Upper lobe of left lung (tissue), 6 donors: ENCODE results near the gene ILF2. TPM values are rescaled to one million over a fixed set of nuclear protein-coding genes. Genes with fewer than 3 reads are reported as not detected.

Source experiments
- ATAC-seq, 2 donors: fragments of 200-7000 bp; cut with Tn5 transposase; one replicate each; pipeline ENCODE4 v1.9.1; 2022; ENCODE audit warnings: mild to moderate bottlenecking in 2 of 2, moderate library complexity in 2 of 2; ENCODE audit not compliant: low FRiP score in 2 of 2
- DNase-seq, 2 donors: peaks; one replicate each; pipeline ENCODE4 v3.0.0-alpha.2; 2019 to 2020
- H3K27ac ChIP-seq, 4 donors: fragments of 200-600 bp; sonication (generic); one replicate each; pipeline ENCODE4 v1.5.1; 2016 to 2019
- H3K27me3 ChIP-seq, 4 donors: fragments of 200-600 bp; sonication (generic); one replicate each; pipeline ENCODE4 v1.5.1; 2017 to 2019
- H3K36me3 ChIP-seq, 4 donors: fragments of 200-600 bp; sonication (generic); one replicate each; pipeline ENCODE4 v1.5.1; 2016 to 2019
- H3K4me1 ChIP-seq, 4 donors: fragments of 200-600 bp; sonication (generic); one replicate each; pipeline ENCODE4 v1.5.1; 2018 to 2019
- H3K4me3 ChIP-seq, 4 donors: fragments of 200-600 bp; sonication (generic); one replicate each; pipeline ENCODE4 v1.5.1; 2017 to 2019; ENCODE audit warnings: mild to moderate bottlenecking in 2 of 4, moderate library complexity in 1 of 4
- H3K9me3 ChIP-seq, 4 donors: fragments of 200-600 bp; sonication (generic); one replicate each; pipeline ENCODE4 v1.5.1; 2018 to 2019
- EP300 ChIP-seq, 4 donors: sonication (generic); formaldehyde crosslinking; IDR thresholded peaks; one replicate each; pipeline ENCODE4 v1.5.1; 2017; ENCODE audit warnings: antibody characterized with exemption in 4 of 4, control low read depth in 2 of 4
- POLR2A ChIP-seq, 4 donors: fragments of 450-650 bp; IDR thresholded peaks; one replicate each; pipeline ENCODE4 v1.5.1; 2016 to 2017; ENCODE audit warnings: antibody characterized with exemption in 4 of 4, mild to moderate bottlenecking in 2 of 4
- POLR2AphosphoS5 ChIP-seq, 2 donors: sonication (generic); formaldehyde crosslinking; IDR thresholded peaks; one replicate each; pipeline ENCODE4 v1.5.1; 2017; ENCODE audit warnings: antibody characterized with exemption in 2 of 2
- WGBS, 2 donors: methylation state at CpG; one replicate each; pipeline ENCODE4 v1.1.5; 2017 to 2018; 5-methylcytosine and 5-hydroxymethylcytosine counted together
- total RNA-seq, 6 donors: library from RNA; depleted of rRNA in 4 of 6; stranded (reverse); fragments of >200 nt in 4 of 6; gene quantifications; one replicate each; pipeline versions ENCODE4 v1.1.0 to v1.2.1, GENCODE V29; 2016 to 2021
- TF ChIP-seq, protein P1 (sequence below), 6 experiments: fragments of 450-650 bp in 4 of 6; fragments of 200-600 bp in 2 of 6; sonication (generic) in 2 of 6; IDR thresholded peaks; one replicate each; pipeline ENCODE4 v1.5.1; 2016 to 2019; ENCODE audit warnings: antibody characterized with exemption in 6 of 6
- donor health status: DM: no; HTN: no; CAD: no; lungs with moderate emphysema.
- donor health status: DM: no; HTN: yes; CAD: no; lungs with severe emphysema.

ILF2 gene
- total RNA-seq, 6 donors from 2014 or later = 21.0 to 120 (median 75.8) TPM

DNA sequence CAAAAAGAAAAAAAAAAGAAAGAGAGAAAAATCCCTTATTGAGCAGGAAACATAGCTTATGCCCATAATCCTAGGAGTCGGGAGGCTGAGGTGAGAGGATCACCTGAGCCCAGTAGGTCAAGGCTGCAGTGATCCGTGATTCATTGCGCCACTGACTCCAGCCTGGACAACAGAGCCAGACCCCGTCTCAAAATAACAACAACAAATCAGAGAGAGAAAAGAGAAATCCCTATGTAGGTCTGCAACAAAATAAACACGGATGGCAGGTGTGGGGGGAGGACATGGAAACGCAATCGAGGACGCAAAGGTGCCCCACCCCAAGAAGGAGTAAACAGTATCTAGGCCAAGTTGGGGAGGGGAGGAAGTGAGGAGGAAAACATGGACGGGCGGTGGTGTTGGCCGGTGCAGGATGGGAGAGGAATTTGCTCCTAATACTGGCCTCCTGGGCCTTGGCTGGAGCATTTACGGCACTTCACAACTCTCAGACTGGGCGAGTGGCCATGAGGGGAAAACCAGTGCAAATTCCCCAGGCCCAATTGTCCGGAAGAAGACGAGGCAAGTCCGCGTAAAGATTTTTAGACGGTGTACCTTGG is 37.5 kb downstream of the ILF2 start:
- no peak for TF ChIP-seq POLR2A (IDR thresholded peaks at IDR 0.05)
- TF ChIP-seq, protein P1, sequence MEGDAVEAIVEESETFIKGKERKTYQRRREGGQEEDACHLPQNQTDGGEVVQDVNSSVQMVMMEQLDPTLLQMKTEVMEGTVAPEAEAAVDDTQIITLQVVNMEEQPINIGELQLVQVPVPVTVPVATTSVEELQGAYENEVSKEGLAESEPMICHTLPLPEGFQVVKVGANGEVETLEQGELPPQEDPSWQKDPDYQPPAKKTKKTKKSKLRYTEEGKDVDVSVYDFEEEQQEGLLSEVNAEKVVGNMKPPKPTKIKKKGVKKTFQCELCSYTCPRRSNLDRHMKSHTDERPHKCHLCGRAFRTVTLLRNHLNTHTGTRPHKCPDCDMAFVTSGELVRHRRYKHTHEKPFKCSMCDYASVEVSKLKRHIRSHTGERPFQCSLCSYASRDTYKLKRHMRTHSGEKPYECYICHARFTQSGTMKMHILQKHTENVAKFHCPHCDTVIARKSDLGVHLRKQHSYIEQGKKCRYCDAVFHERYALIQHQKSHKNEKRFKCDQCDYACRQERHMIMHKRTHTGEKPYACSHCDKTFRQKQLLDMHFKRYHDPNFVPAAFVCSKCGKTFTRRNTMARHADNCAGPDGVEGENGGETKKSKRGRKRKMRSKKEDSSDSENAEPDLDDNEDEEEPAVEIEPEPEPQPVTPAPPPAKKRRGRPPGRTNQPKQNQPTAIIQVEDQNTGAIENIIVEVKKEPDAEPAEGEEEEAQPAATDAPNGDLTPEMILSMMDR (IDR thresholded peaks at IDR 0.05) = no peak
- no peak for TF ChIP-seq EP300 (IDR thresholded peaks at IDR 0.05)
- TF ChIP-seq POLR2AphosphoS5 (IDR thresholded peaks at IDR 0.05) = no peak
- WGBS, 2 donors = 33 to 39% methylated on average over 18 of the region's 18 CpGs
- peaks cover 18 to 24% (median 23%) of the 10 kb centered on the region in 4 donors for H3K36me3 ChIP-seq
- H3K4me1 ChIP-seq = peaks cover 26 to 70% (median 47%) of the 10 kb centered on the region in 4 donors
- peak in 1 of 2 donors; percentile 60 for DNase-seq
- H3K9me3 ChIP-seq = no peaks in the 10 kb centered on the region
- H3K27me3 ChIP-seq = no peaks in the 10 kb centered on the region
- peak overlapping the region; percentile 99 to 100 (median 100) for H3K27ac ChIP-seq
- peak overlapping the region in 3 of 4 donors; percentile 65 to 75 (median 66) for H3K4me3 ChIP-seq
- ATAC-seq = peak; percentile 49 to 82

DNA sequence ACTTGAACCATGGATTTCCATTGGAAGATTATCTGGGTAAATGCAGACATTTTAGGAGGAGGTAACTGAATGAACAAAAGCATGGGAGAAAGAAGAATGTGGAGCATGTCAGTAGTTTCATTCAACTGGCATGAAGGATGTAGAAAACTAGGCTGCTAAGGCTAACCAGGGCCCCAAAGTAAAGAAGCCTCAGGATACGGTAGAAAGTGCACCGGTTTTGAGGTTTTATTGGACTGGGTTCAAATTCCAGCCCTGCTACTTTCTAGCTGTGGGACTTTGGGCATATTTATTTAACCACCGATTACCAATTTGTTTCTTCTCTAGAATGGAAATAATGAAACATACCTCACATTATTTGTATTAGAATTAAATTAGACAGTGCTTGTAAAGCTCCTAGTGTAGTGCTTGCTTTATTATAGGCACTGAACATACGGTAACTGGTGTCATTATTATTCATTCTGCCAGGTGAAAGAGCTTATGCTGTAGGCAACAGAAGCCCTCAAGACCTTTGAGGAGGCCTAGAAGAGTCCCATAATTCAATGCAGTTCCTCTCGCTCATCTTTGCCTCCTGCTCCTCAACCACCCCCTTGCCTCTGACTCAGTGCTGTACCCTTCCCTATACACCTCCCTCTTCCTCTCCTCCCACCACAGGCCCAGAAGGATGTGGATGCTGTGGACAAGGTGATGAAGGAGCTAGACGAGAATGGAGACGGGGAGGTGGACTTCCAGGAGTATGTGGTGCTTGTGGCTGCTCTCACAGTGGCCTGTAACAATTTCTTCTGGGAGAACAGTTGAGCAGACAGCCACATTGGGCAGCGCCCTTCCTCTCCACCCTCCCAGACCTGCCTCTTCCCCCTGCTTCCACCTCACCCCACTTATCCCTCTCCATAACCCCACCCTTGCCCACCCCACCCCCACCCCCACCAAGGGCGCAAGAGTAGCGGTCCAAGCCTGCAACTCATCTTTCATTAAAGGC is 39.5 kb downstream of the ILF2 start:
- ATAC-seq = no peak
- no peak for DNase-seq
- no peaks in the 10 kb centered on the region for H3K27me3 ChIP-seq
- H3K4me1 ChIP-seq = peaks cover 32 to 81% (median 50%) of the 10 kb centered on the region in 4 donors
- H3K4me3 ChIP-seq = no peak overlapping the region
- H3K9me3 ChIP-seq = no peaks in the 10 kb centered on the region
- H3K27ac ChIP-seq = peak overlapping the region in 3 of 4 donors; percentile 6 to 99 (median 61)
- peaks cover under 1 to 5% (median 4%) of the 10 kb centered on the region in 4 donors for H3K36me3 ChIP-seq
- no peak for TF ChIP-seq POLR2AphosphoS5 (IDR thresholded peaks at IDR 0.05)
- TF ChIP-seq POLR2A (IDR thresholded peaks at IDR 0.05) = no peak
- TF ChIP-seq EP300 (IDR thresholded peaks at IDR 0.05) = no peak
- TF ChIP-seq, protein P1 (IDR thresholded peaks at IDR 0.05) = no peak
- 74 to 75% methylated on average over 10 of the region's 10 CpGs for WGBS, 2 donors

DNA sequence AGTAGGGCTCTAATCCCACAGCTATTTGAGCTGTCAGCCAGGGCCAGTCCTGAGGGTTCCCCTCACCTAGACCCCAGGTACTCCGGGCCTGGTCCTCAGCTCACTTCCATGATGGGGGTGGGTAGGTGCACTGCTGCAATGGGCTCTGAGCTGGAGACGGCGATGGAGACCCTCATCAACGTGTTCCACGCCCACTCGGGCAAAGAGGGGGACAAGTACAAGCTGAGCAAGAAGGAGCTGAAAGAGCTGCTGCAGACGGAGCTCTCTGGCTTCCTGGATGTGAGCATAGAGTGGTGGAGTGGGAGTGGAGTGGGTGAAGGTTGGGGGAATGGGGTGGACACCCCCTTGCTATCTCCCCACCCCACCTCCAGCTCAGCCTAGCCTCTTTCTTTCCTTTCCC is 40.4 kb downstream of the ILF2 start:
- ATAC-seq (no peak), DNase-seq (no peak)
- H3K36me3 ChIP-seq = no peaks in the 10 kb centered on the region
- H3K27ac ChIP-seq = peak overlapping the region in 3 of 4 donors; percentile 24 to 95 (median 56)
- whole genome bisulfite sequencing, 2 donors = 69 to 84% methylated on average over 3 to 7 of the region's 7 CpGs
- H3K4me1 ChIP-seq = peaks cover 32 to 81% (median 49%) of the 10 kb centered on the region in 4 donors
- H3K4me3 ChIP-seq = no peak overlapping the region
- H3K27me3 ChIP-seq = no peaks in the 10 kb centered on the region
- no peaks in the 10 kb centered on the region for H3K9me3 ChIP-seq
- TF ChIP-seq POLR2A (IDR thresholded peaks at IDR 0.05) = no peak
- no peak for TF ChIP-seq POLR2AphosphoS5 (IDR thresholded peaks at IDR 0.05)
- TF ChIP-seq, protein P1 (IDR thresholded peaks at IDR 0.05) = no peak
- no peak for TF ChIP-seq EP300 (IDR thresholded peaks at IDR 0.05)

DNA sequence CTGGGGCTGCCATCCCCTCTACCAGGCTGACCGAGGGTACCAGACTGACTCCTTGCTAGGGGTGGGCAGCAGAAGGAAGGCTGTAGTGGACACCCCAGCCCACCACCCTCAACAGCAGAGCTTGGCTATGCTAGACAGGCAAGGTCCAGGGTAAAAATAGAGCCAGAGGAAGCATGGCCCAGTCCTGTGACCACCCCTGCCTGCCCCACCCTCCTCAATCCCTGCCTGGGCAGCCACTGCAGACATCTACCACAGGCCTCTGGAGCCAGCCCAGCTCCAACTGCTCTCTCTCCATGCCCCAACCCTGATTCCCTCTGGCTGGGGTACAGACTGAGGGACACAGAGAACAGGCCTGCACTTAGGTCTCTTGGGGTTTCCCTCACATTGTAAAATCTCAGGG is 40.8 kb downstream of the ILF2 start:
- peaks cover 29 to 81% (median 47%) of the 10 kb centered on the region in 4 donors for H3K4me1 ChIP-seq
- H3K27ac ChIP-seq = peak overlapping the region in 3 of 4 donors; percentile 24 to 95 (median 56)
- H3K9me3 ChIP-seq = no peaks in the 10 kb centered on the region
- TF ChIP-seq EP300 (IDR thresholded peaks at IDR 0.05) = no peak
- no peak for TF ChIP-seq POLR2A (IDR thresholded peaks at IDR 0.05)
- TF ChIP-seq, protein P1 (IDR thresholded peaks at IDR 0.05) = no peak
- no peak for TF ChIP-seq POLR2AphosphoS5 (IDR thresholded peaks at IDR 0.05)
- H3K27me3 ChIP-seq = no peaks in the 10 kb centered on the region
- WGBS, 2 donors = 91% methylated on average over 1 of the region's 1 CpG; no CpG with 5 or more reads in 1 of the 2 donors
- H3K36me3 ChIP-seq = peaks cover 0 to 2% (median 0%) of the 10 kb centered on the region in 4 donors
- DNase-seq = no peak
- no peak for ATAC-seq
- H3K4me3 ChIP-seq = no peak overlapping the region
